ENCODE data around the gene ADGRL3.

ADGRL3 gene

GRCh38 chr4:61427099-61427817, 227.1 kb downstream of the ADGRL3 start:
- no peak for DNase-seq

GRCh38 chr4:61427818-61428495, 227.8 kb downstream of the ADGRL3 start:
- no peak for DNase-seq

- DNase-seq = no peak
Observed at GRCh38 chr4:61428950-61429349, 228.8 kb downstream of the ADGRL3 start.

- peak in 1 of 14 donors; percentile 19 for DNase-seq
Observed at GRCh38 chr4:61431131-61431530, 231.0 kb downstream of the ADGRL3 start.

- DNase-seq = no peak
Observed at GRCh38 chr4:61437923-61438322, 237.8 kb downstream of the ADGRL3 start.

- DNase-seq = no peak
Observed at GRCh38 chr4:61440321-61440720, 240.2 kb downstream of the ADGRL3 start.

- DNase-seq = no peak
Observed at GRCh38 chr4:61442936-61443335, 242.8 kb downstream of the ADGRL3 start.

- DNase-seq = no peak
Observed at GRCh38 chr4:61443813-61444510, 243.8 kb downstream of the ADGRL3 start.

GRCh38 chr4:61445374-61446063, 245.4 kb downstream of the ADGRL3 start:
- no peak for DNase-seq

GRCh38 chr4:61446941-61447340, 246.8 kb downstream of the ADGRL3 start:
- DNase-seq = no peak

GRCh38 chr4:61447918-61448317, 247.8 kb downstream of the ADGRL3 start:
- DNase-seq = no peak

GRCh38 chr4:61451935-61452334, 251.8 kb downstream of the ADGRL3 start:
- no peak for DNase-seq

GRCh38 chr4:61461956-61462355, 261.8 kb downstream of the ADGRL3 start:
- DNase-seq = no peak

GRCh38 chr4:61462451-61463326, 262.6 kb downstream of the ADGRL3 start:
- DNase-seq = no peak

- DNase-seq = no peak
Observed at GRCh38 chr4:61468024-61468720, 268.0 kb downstream of the ADGRL3 start.

GRCh38 chr4:61473306-61473705, 273.2 kb downstream of the ADGRL3 start:
- no peak for DNase-seq

- no peak for DNase-seq
Observed at GRCh38 chr4:61478340-61478739, 278.2 kb downstream of the ADGRL3 start.

- DNase-seq = no peak
Observed at GRCh38 chr4:61485056-61485455, 284.9 kb downstream of the ADGRL3 start.

- DNase-seq = no peak
Observed at GRCh38 chr4:61489927-61490326, 289.8 kb downstream of the ADGRL3 start.

- DNase-seq = no peak
Observed at GRCh38 chr4:61493041-61493440, 292.9 kb downstream of the ADGRL3 start.

GRCh38 chr4:61493470-61493869, 293.3 kb downstream of the ADGRL3 start:
- DNase-seq = no peak

All from C1 segment of cervical spinal cord (tissue), 14 donors.